ENCODE data around the gene BPIFB1. TPM values are rescaled to one million over a fixed set of nuclear protein-coding genes. Genes with fewer than 3 reads are reported as not detected.

Gene BPIFB1
- total RNA-seq, 1 donor from 2014 or later: not detected

DNA sequence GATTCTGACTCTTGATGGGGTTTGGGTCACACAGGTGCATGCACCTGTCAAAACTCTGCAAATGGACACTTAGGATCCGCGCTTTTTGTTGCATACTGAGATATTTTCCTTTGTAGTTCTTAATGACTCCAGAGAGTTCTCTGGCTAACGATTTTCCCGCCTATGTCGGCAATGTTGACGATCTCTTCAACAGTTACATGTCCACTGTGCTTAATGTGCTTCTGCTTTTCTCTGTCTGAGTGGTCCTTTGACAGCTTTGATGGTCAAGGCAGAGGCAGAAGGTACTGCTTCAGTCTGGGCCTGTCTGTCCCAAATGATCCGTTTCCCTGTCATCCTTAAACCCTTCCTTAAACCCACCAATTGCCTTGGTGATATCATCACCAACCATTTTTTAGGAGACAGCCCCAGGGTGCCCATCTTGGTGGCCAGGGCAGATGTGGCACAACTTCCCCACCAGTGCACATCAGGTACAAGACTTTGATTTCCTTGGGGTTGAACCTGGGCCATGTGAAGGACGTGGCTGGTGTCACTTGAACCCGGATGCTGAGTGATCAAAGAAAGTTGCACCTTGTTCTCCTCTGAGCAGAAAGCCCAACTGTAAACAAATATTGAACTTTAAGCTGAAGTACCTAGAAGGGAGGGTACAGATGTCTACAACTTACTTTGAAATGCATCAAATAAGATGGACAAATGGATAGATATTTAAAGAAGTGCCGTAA, 10.7 kb upstream of the BPIFB1 start:
- intact Hi-C loops (cut with micrococcal nuclease): no loop called here

DNA sequence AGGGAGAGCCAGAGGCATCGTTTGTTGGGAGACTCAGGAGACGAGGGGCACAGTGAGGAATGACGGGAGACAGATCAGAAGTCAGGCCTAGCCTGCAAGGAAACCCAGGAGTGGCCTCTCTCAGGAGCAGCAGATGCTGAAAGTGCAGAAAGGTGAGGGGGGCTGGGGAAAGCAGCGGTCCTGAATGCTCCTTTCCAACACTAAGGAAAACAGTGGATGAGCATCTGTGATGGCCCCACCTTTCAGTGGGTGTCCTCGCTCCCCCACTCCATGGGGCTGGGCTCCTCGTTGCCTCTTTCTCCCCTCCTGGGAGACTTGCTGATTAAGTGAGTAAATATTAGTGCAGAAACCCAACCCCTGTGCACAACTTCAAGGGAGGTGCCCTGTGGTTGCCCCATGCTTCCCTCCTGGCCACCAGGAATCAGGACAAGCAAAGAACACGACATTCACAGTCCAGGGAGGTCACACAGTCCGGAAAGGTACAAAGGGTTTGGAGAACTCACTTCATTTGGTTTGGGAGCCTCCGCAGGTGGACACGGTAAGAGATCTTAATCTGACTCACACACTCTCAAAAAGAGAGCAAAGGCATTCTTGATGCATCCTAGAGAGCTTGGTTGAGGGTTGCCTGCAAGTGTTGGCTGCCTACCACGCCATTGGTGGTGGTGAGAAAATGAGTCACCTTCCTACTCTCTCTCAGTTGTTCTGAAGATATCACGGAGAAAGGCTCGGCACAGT, 9.7 kb upstream of the BPIFB1 start:
- intact Hi-C loops (cut with micrococcal nuclease): no loop called here

DNA sequence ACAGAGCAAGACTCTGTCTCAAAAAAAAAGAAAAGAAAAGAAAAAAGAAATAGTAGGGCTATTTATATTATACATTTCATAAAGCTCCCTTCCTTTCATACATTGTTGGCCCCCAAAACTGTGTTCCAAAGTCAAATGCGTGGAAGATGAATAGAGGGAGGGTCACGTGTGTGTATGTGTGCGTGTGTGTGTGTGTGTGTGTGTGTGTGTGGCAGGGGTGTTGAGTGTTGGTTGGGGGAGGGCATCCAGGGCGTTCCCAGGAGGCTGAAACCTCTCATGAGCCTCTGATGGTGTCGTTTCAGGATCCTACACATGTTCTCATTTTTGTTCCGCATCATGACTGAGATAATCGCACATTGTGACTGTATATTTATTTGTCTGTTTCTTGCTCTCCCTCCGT, 7.8 kb upstream of the BPIFB1 start:
- intact Hi-C loops (cut with micrococcal nuclease): no loop called here

DNA sequence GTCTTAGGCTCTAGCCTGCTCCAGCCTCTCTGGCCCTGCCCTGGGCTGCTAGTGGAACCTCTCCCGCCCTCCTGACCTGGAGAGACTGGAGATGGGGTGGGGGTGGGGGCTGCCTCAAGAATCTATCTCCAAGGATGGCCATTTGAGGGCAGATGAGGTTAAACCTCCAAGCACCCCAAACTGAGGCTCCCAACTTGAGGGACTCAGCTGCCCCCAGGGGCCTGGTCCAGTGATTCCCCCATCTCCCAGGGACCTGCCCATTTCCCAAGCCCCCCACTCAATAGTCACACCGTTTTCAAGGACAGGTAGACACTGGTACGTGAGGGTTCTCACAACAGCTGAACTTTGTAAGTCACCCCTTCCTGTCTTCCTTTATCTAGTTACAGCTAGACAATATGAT, 7.1 kb upstream of the BPIFB1 start:
- intact Hi-C loops (cut with micrococcal nuclease): no loop called here

DNA sequence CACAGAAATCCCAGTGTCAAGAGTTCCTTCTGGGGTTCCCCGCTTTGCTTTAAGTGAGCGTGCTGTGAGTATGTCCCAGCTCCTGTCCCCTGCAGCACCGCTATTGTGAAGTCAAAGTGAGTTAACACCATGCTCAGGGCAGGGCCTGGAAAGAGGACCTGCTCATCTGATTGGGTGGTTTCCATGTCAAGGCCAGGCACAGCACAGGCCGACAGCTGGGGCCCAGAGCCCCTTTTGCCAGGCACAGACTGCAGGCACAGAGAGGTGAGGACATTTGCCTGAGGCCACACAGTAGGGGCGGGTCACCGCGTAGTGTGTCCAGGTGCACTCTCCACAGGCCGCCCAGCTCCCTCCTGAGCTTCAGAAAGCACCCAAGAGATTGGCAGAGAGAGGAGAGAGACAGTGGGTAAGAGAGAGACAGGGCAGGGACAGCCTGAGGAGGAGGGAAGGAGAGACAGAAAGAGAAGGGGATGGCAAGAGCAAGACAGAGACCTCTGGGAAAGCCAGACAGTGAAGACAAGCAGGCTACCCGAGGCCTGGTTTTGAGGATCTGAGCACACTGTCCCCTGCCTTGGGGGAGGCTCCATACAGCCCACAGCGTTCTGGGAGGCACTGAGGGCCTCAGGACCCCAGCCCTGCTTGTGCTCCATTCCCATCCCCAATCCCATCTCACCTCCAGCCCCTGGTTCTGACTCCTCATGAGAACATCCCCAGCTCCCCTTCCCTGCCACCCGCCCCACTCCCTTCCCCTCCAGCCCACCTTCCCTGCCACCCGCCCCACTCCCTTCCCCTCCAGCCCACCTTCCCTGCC, 6.5 kb upstream of the BPIFB1 start:
- intact Hi-C loops (cut with micrococcal nuclease): no loop called here

DNA sequence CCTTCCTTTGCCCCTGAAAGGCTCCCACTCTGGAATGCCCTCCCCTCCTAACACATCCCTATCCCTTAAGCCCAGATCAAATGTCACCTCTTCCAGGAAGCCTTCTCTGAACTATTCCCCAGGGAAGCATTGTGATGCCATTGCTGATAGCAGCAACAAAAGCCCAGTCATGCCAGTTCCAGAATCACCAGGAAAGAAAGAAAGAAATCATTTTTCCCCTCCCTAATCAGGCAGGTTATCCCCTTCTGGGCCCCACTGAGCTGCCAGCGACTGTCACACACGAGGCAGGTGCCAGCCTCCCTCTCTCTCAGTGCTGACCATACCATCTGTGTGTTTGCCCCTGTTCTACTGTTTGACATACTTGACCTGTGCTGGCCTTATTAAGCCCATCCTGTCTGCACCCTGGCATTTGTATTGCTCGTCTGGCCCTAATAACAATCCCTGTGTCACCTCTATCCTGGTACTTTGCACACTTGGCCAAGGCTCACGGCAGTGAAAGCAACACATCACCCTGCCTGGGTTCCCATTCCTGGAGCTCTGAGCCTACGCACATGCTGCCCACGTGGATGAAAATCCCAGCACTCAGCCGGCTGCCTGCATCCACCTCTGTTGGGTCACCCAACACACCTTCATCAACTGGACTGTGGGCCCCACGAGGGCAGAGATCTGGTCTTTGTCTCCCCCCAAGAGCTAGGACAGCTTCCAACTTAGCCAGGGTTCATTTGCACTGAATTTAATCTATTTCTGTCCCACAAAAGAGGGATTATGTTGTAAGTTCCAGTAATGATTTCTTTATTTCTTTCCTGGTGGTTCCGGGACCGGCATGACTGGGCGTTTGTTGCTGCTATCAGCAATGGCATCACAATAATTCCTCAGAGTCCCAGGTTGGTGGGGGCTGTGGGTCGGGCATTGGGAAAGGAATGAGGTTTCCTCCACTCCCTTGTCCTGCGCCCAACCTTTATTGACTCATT, 5.3 kb upstream of the BPIFB1 start:
- intact Hi-C loops (cut with micrococcal nuclease): no loop called here

DNA sequence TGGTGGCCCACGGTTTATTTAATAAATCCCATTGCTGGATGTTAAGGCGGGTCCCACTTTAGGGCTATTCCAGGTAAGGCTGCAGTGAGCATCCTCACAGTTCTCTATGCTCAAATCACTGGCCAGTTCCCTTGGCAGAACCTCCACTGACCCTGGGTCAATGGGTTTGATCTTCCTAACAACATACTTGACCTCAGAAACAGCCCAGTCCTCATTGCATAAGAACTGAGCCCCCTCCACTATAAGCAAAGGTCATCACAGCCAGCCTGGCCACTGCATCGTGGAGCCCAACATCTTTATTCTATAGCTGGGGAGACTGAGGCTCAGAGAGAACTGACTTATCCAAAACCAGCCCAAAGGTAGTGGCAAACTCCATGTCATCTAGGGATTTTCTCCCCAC, 4.3 kb upstream of the BPIFB1 start:
- intact Hi-C loops (cut with micrococcal nuclease): no loop called here

DNA sequence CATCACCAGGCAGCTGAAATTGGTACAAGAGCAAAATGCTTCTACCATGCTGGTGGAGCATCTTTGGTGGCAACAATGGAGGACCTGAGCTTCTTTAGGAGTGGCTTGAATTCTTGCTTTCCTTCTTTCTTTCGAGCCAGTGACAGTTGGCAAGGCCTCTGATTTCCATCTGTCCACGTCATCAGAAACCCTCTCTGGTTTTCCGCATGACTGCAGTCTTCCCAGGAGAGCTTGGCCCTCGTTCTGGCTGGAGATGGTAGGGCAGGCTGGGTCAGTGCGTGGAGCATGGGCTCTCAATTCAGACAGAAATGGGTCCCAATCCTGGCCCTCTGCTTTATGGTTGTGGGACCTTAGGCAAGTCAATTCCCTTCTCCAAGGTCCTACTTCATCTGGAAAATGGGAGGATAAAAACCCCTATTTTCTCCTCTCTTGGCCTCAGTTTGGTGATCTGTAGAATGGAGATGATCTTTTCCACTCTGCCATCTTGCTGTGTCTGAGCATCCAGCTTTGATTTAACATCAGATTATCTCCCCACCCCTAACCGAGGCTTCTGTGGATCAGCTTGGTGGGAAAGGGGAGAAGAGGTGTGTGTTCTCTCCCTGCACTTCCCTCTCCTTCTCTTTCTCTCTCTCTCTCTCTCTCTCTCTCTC, 3.6 kb upstream of the BPIFB1 start:
- intact Hi-C loops (cut with micrococcal nuclease): no loop called here

DNA sequence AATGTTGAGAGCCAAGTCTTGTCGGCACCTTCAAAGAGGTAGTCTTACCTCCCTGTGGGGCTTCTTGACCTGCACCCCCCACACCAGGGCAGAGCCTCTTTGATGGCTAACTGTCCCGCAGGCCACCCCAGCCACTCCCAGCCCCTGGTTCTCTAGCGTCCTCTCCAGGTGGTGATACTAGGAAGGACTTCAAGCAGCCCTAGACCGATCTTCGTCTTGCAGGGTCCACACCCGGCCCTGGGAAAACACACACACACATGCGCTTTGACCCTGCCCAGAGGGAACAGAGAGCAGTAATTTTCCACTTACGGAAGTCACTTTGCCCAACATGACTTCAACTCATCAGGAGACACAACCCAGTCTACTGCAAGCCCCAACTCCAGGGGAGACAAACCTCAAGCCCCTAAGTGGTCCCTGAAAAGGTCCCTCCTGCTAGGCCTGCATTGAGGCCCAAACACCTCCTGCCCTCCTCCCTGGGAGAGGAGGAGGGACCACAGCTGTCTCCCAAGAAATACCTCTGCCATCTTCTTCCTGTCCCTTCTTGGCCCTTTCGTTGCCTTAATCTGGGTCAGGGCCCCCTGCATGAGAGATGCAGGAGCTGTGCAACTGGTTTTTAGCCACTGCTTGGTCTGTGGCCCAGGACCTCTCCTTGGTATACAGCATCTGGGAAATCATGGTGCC, 2.9 kb upstream of the BPIFB1 start:
- intact Hi-C loops (cut with micrococcal nuclease): no loop called here

DNA sequence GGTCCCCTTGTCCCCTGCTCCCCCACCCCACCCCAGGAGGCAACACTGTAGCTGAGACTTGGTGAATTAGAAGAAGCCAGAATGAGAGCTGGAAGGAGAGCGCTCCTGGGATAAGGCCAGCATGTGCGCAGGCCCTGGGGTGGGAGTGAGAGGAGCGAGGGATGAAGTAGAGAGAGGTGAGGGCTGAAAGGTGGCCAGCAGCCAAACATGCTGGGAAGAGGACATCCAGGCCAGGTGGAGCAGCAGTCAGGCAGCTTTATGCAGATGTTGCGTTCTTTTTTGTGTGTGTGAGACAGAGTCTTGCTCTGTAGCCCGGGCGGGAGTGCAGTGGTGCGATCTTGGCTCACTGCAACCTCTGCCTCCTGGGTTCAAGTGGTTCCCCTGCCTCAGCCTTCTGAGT, 2.2 kb upstream of the BPIFB1 start:
- intact Hi-C loops (cut with micrococcal nuclease): no loop called here

DNA sequence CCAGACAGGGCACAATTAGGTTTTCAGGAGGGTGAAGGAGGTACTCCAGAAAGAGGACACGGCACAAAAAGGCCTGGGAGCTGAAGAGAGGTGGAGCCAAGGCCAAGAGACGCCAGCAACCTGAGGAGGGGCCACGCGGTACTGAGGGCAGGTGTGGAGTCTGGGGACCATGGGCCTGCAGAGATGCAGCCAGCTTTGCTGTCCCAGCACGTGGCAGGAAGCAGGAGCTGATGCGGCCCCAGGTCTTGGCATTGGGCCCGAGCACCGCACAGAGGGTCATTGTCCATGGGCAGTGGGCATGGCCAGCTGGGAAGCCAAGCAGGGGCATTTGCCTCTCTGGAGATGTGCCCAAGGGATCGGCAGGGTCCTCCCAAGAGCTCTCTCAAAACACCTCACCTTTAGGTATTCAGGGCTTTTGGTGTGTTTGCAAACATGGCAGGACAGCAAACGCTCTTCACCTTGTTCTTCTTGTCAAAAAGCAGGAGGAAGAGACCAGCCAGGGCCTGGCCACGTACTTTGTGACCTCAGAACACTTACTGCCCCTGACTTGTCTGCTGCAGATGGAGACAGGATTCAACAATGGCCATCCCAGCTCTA, 1.4 kb upstream of the BPIFB1 start:
- intact Hi-C loops (cut with micrococcal nuclease): no loop called here

DNA sequence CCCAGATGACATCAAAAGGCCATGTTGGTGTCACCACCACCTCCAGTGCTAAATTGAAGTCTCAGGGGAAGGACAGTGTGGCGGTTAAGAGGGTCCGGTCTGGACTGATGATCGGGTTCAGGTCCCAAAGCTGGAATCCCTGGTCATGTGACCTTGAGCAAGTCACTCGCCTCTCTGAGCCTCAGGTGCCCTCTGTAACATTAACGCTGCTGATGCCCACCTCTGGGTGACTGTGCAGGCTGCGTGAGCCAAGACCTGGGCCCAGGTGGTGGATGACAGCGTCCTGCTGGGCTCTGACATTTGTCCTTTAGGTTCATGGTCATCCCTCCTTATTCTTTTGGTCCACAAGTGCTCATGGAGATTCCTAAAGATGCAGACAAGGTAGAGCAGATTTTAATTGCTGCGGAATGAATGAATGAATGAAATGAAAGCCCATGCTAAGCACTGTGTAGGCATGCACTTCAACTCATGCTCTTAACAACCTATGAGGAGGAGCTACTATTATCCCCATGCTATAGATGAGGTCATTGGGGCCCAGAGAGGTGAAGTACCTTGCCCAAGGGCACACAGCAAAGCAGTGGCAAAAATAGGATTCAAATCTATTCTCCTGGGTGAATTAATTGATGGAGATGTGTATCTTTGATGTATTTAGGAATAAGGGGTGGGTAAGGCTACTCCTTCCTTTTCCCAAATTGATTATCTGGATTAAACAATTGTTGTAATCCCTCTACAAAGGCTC, 649 bp upstream of the BPIFB1 start:
- intact Hi-C loops (cut with micrococcal nuclease): no loop called here

DNA sequence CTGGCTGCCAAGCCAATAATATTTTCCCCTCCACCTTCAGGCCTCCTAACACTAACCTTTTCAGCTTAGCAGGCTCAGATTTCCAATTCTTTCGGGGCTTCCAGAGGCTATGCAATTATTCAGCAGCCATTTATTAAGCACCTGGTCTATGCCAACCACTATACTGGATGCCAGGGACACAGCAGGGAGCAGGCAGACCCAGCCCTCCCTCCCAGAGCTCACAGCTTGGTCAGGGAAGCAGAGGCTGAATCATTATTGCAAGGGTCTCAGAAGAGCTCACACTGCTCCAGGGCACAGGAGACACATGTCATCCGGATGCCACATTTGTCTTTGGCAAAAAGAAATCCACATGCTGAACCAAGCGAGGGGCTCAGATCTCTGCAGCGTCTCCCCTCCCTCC, 1.3 kb downstream of the BPIFB1 start:
- intact Hi-C loops (cut with micrococcal nuclease): no loop called here

DNA sequence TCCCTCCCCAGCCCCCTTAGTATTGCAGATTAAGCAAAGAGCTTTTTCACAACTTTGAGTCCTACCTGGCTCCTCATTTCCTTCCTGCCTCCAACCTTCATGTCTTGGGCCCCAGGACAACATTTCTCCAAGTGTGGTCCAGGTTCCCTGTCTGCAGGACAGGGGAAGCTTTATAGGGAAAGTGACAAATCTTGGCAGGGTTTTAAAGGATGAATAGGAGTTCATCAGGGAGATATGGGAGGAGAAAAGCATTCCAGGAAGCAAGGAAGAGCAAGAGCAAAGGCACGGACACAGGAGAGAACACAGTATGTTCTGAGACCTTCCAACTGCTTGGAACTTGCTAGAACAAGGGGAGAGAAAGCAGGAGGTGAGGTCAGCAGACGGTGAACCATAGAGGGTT, 1.9 kb downstream of the BPIFB1 start:
- intact Hi-C loops (cut with micrococcal nuclease): no loop called here

DNA sequence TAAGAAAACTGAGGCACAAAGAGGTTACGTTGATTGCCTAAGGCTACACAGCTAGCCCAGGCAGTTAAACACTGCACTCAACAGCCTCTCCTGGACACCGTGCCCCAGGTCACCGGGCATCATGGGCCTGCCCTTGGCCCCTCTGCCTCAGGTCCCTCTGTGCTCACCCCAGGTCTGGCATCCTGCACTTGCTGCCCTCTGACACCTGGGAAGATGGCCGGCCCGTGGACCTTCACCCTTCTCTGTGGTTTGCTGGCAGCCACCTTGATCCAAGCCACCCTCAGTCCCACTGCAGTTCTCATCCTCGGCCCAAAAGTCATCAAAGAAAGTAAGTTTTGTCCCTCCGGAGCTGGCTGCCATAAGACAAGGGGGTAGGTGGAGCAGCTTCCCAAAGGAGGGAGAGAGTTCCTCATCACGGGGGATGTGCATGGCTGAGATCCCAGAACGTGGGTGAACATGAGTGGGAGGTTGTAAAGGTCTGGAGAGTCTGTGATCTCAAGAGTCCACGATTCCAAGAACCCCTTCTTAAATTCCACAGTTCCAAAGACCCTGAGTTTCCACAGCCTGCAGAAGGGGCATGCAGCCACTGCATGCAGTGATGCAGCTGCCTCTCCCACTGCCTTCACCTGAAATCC, 3.0 kb downstream of the BPIFB1 start:
- intact Hi-C loops (cut with micrococcal nuclease): no loop called here

DNA sequence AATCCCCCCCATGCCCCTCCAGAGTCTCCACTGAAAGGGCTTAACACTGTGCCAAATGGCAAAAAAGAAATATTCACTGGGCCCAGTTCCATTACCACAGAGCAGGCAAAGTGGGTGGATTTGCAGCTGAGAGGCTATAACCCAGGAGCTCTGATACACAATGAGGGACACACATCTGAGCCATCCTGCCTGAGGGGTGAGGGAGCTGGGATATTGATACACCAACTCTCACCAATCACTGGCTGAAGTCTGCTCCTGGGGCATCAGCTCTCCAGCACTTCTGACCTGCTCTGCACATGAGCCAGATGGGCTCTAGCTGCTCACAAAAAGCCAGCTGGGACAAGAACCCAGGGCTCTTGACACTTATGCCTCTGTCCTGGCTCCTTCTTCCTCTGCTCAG, 4.9 kb downstream of the BPIFB1 start:
- intact Hi-C loops (cut with micrococcal nuclease): no loop called here

DNA sequence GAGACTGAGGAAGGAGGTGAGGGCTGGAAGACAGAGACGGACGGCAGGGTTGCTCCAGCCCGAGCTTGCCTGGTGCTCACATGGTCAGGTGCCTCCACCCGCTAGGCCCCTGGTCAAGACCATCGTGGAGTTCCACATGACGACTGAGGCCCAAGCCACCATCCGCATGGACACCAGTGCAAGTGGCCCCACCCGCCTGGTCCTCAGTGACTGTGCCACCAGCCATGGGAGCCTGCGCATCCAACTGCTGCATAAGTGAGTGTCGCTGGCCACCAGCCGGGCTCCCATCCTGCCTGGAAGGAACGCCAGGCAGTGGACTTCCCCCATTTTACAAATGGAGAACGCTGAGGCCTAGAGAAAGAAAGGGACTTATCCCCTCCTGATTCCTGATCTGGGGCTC, 7.8 kb downstream of the BPIFB1 start:
- intact Hi-C loops (cut with micrococcal nuclease): loop anchor here (10.0 kb wide), 1 partner anchor 196 kb away; no protein-coding TSS in a partner anchor

DNA sequence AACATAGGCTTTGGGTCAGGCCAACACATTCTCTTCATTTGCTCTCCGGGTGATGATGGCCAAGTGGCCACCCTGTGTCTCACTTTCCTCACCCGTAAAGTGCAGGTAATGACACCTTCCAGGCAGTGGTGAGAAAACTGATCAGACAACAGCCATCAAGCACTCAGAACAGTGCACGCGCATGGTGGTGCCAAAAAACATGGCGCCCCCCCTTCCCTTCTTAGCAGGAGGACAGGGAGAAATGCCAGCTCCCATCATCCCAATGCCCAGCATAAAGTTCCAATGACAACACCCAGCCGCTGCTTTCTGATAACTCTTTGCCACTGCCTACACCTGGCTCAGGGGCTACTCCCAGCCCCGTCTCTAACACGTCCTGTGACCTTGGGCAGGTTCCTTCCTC, 8.4 kb downstream of the BPIFB1 start:
- intact Hi-C loops (cut with micrococcal nuclease): loop anchor here (10.0 kb wide), 1 partner anchor 197 kb away; no protein-coding TSS in a partner anchor
